Measurements from ENCODE around the gene PJA1. TPM values are rescaled to one million over a fixed set of nuclear protein-coding genes. Genes with fewer than 3 reads are reported as not detected.
A peak's percentile ranks its signal among the peaks of the same experiment; 100 is the strongest.

PJA1 gene
- total RNA-seq, 1 experiment from 2014 or later: 32.7 TPM

DNA sequence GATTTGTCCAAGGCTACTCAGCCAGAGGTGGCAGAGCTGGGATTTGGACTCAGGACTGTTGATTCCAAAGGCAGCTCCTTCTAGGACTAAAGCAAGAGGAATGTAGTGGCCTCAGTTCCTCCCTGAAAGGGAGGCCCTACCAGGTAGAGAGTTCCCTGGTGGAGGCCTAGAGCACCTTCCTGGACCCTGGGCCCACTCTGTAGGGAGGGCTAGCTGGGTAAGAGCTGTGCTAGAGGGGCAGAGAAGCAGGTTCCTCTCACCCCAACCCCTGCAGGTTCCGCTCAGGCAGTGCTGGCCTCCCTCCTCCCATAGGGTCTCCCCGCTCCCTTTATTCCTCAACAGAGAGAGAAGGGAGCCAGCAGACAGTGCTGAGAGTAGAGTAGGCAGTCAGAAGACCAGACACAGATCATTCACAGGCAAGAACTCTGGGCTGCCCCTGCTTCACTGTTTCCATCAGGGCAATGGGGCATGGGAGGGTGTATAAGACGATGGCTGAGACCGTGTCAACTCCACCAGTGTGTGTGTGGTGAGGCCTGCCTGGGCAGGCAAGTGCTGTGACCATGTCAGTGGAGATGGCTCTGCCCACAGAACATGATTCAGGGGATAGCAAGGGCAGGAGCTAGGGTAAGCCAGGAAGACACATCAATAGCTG, 12.4 kb upstream of the PJA1 start:
- DNase-seq (ENCODE audit: low read depth): no peak
- in situ Hi-C loops (cut with HindIII; ENCODE audit: low pct_unique_long_range_greater_than_20kb, low sequenced_read_pairs): no loop called here

DNA sequence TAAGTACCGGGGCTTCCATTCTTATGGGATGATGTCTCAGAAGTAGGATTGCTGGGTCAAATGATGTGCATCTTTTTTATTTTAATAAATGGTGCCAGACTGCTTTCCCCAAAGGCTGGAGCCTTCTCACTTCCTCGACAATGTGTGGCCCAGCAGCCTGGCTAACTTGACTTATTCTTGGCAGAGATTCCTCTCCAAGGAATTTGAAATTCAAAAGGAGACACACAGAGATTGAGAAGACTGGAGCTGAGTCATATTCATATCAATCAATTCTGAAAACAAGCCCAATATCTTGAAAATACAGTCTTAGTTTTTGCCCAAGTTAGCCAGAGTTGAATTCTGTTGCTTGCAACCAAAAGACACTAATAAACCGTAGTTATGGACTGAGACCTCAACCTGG, 10.8 kb upstream of the PJA1 start:
- no peak for DNase-seq (ENCODE audit: low read depth)
- in situ Hi-C loops (cut with HindIII; ENCODE audit: low pct_unique_long_range_greater_than_20kb, low sequenced_read_pairs): no loop called here

DNA sequence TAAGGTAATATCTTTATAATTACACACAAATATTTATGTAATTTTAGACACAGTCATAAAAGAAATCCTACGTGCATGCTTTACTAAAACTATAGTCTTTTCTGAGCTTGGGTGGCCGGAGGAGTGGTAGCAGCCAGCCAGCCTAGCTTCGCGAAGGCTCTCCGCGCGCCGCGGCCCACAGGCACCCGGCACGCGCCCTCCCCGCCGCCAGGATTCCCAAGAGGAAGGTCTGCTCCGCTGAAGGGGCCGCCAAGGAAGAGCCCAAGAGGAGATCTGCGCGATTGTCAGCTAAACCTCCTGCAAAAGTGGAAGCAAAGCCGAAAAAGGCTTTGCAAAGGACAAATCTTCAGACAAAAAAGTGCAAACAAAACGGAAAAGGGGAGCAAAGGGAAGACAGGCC, 8.7 kb upstream of the PJA1 start:
- in situ Hi-C loops (cut with HindIII; ENCODE audit: low pct_unique_long_range_greater_than_20kb, low sequenced_read_pairs): no loop called here
- no peak for DNase-seq (ENCODE audit: low read depth)

DNA sequence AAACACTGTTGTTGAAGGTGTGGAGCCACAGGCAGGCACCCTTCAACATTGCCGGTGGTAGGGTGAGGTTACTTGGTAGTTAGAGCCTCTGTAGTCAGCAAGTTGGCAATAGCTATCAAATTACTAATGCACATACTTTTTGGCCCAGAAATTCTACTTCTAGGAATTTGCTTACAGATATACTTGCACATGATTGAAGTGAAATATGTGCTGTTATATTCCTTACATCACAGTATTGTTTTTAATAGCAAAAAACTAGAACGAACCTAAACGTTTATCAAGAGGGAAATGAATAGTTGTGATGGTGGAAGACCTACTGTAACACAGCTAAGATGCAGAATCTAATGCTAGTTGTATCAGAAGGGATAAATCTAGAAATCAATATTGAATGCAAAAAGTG, 7.7 kb upstream of the PJA1 start:
- DNase-seq (ENCODE audit: low read depth): no peak
- in situ Hi-C loops (cut with HindIII; ENCODE audit: low pct_unique_long_range_greater_than_20kb, low sequenced_read_pairs): no loop called here

DNA sequence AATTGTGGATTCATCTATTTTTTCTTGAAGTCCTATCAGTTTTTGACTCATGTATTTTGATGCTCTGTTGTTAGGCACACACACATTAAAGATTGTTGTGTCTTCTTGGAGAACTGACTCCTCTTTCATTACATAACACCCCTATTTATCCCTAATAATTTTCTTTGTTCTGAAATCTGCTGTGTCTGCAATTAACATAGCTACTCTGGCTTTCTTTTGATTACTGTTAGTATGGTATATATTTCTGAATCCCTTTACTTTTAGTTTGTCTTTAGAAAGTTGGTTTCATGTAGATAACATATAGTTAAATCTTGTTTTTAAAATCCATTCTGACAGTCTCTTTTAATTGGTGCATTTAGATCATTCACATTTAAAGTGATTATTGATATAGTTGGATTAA, 5.1 kb upstream of the PJA1 start:
- no peak for DNase-seq (ENCODE audit: low read depth)
- in situ Hi-C loops (cut with HindIII; ENCODE audit: low pct_unique_long_range_greater_than_20kb, low sequenced_read_pairs): no loop called here

DNA sequence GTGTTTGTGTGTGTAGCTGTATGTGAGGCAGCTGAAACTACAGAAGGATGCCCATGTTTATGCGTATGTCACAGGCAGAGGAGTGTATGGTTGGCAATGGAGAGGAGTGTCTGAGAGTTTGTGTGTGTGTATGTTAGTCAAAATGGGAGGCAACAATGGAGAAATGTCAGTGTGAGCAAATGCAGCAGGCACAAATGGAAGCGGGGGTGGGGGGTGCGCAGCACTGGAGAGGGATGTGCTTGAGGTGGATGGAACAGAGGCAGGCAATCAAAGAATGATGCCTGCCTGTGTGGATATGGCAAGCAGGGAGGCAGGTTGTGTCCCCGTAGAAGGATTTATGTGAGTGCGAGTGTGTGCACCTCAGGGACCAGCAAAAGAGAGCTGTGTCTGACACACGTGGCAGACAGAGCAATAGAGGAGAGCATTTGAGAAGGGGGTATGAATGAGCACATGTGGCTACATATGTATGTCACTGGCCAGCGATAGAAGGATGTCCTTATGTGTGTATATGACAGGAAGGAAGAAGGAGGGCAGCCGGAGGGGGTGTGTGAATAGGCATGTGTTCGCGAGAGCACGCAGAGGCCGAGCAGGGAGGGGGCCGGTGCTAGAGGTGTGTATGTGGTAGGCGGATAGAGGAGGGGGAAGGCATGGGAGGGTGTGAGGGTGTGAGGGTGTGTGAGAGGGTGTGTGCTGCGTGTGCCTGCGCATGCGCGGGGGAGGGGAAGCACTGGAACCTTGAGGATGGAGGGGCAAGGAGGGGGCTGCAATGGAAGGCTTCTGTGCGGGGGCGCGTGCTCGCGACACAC, 1.1 kb downstream of the PJA1 start:
- in situ Hi-C loops (cut with HindIII; ENCODE audit: low pct_unique_long_range_greater_than_20kb, low sequenced_read_pairs): no loop called here

DNA sequence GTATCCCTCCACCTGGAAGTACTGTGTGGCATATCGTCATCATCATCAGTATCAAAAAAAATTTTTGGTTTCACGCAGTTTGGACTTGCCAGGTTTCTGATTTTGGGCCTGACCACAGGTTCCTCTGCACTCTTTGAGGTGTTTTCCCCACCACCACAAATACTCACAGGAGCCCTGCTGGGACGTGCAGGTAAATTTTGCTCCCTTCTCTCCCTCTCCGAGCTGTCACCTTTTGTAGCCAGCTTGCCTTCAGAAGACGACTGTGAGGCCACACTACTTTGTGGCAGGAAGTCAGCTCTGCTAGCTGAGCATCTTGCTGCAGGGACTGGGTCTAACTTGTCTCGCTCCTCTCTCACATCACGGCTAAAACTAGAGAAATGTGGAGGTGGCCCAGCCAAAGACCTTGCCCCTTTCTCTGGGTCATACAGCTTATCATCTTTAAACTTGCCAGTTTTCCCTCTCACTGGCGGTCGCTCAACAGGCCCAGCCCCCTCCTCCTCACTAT, 2.8 kb downstream of the PJA1 start:
- in situ Hi-C loops (cut with HindIII; ENCODE audit: low pct_unique_long_range_greater_than_20kb, low sequenced_read_pairs): no loop called here

More for the DNA sequence above, 1.1 kb downstream of the PJA1 start:
- no peak for DNase-seq (ENCODE audit: low read depth)

DNA sequence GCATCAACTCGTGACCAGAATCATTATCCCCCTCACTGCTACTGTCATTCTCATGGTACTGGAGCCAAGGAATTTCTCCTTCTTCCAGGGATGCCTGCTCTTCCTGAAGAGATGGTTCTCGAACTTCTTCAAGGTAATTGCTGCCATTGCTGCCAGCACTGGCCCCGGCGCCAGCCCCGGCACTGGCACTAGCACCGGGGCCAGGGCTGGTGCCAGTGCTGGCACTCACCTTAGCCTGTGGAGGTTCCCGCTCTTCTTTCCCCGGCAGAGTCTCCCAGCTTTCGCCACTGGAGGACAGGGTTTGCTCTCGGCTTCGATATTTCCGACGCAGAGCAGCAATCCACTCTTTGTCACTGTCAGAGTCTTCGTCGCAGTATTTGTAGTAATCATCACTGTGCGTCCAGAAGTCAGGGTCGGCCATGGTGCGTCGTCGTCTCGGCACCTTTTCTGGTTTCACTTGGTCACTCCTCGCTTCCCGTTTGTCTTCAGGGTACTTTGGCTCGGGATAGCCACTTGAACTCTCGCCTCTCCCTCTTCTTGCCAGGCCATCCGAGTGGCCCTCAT, 3.4 kb downstream of the PJA1 start:
- in situ Hi-C loops (cut with HindIII; ENCODE audit: low pct_unique_long_range_greater_than_20kb, low sequenced_read_pairs): no loop called here
- DNase-seq (ENCODE audit: low read depth): no peak

More for the DNA sequence above, 2.8 kb downstream of the PJA1 start:
- no peak for DNase-seq (ENCODE audit: low read depth)

DNA sequence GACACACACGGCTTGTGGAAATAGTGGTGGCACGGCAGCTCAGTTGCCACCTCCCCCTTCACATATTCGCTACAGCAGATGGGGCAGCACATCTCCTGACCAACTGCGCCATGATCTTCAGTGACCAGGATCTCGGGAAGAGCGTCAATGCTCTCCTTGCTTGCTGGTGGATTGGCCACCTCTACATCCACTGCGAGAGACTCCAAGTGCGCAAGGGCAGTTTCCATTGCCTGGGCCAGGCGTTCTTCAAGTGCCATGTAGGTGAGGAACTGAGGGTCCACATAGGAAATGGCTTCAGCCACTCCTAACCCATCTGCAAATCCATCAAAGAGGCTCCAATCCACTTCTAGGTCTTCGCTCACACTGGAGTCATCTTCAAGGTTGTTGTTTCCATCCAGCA, 3.9 kb downstream of the PJA1 start:
- in situ Hi-C loops (cut with HindIII; ENCODE audit: low pct_unique_long_range_greater_than_20kb, low sequenced_read_pairs): no loop called here
- DNase-seq (ENCODE audit: low read depth): no peak

DNA sequence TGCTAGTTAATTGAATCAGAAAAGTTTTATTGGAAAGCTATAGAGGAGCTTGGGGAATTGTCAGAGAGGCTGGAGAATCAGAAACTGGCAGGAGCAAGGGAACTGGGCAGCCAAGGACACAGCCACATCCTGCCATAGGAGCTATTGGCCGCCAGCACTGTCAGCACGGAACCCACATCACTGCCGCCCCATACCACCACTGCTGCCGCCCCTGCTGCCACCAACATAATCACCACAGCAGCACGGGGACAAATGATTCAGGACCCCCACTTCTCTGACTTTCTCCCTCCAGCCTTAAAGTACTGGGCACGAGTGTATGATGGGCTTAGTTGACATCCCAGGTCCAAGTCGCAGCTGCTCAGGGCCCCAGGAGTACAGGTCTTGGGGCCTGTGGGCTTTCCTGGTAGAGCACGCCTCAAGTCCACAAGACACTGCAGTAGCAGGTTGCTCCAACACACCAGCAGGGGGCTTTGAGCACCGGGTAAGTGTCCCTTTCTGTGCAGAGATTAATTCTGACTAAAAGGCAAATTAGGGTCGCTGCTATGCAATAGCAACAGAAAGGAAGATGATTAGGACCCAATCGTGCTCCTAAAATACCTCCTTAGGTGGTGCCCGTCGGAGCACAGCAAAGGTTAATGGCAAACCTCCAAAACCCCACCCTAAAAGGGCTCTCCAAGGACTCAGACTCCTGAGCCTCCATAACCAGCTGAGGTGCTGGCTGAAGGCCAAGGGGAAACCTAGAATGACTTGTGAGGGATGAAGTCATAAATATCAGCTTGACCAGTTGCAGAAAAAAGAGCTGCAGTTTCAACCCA, 6.9 kb downstream of the PJA1 start:
- in situ Hi-C loops (cut with HindIII; ENCODE audit: low pct_unique_long_range_greater_than_20kb, low sequenced_read_pairs): no loop called here
- peak; percentile 58 for DNase-seq (ENCODE audit: low read depth)

DNA sequence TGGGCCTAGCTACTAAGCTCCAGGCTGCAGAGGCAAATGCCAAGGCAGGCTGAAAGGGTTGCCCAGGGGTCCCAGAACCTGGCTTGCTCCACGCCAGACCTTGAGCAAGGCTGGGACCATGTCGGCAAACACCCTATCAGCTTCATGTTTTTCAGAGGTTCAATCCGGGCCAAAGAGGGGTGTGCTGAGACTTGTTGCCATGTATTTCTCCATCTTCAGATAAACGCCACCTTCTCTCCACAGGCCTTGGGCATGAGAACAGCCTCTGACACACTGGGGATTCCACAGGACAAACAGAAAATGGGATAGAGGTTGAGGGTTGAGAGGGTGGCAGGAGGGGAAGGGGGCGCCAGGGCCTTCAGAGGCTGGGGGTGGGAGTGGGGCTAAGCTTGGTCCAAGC, 8.6 kb downstream of the PJA1 start:
- no peak for DNase-seq (ENCODE audit: low read depth)
- in situ Hi-C loops (cut with HindIII; ENCODE audit: low pct_unique_long_range_greater_than_20kb, low sequenced_read_pairs): no loop called here

DNA sequence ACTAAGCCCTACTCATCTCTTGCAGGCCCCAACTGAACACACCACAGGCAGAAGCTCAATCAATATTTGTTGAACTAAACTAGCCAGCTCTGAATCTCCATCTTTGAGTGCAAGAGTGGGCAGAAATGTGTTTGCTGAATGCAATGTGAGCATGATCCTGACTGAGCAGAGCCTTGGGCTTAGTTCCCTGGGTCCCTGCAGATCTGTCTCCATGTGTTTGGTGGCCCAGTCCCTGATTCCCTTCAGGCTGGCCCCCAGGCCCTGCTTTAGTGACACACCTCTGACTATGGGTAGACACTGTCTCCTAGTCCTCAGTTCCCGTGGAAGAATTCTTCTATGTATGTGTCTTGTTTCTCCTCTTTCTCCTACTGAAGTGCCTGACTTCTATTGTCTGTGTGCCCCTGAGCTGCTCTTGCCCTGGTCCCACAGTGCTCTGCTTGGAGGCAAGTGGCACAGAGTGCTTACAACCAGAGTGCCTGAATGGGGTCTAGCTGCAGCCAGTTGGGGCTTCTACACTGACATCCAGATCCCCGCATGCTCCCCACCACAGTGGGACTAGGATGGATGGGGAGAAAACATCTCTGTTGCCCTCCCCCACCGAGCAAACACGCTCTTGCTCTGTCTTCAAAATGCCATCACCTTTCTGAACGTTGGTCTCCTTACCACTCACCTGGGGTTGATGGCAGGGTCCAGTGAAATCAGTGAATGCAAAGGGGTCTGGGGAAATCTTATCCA, 9.3 kb downstream of the PJA1 start:
- DNase-seq (ENCODE audit: low read depth): no peak
- in situ Hi-C loops (cut with HindIII; ENCODE audit: low pct_unique_long_range_greater_than_20kb, low sequenced_read_pairs): no loop called here

DNA sequence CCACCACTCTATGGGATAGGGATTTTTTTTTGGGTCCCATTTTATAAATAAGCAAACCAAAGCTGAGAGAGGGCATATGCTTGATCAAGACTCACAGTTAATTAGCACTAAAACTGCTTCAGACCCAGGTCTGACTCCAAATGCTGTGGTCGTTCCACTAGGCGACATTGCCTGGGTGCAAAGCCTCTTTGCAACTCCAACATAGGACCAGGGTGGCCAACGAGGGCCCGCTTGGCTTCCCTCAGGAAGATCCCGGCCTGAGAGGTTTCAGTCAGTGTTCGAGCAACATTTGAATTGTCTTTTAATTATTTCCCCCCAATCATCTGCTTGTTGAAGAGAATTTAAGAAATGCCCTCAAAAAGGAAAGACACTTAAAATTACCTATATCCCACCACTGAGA, 11.2 kb downstream of the PJA1 start:
- in situ Hi-C loops (cut with HindIII; ENCODE audit: low pct_unique_long_range_greater_than_20kb, low sequenced_read_pairs): no loop called here

DNA sequence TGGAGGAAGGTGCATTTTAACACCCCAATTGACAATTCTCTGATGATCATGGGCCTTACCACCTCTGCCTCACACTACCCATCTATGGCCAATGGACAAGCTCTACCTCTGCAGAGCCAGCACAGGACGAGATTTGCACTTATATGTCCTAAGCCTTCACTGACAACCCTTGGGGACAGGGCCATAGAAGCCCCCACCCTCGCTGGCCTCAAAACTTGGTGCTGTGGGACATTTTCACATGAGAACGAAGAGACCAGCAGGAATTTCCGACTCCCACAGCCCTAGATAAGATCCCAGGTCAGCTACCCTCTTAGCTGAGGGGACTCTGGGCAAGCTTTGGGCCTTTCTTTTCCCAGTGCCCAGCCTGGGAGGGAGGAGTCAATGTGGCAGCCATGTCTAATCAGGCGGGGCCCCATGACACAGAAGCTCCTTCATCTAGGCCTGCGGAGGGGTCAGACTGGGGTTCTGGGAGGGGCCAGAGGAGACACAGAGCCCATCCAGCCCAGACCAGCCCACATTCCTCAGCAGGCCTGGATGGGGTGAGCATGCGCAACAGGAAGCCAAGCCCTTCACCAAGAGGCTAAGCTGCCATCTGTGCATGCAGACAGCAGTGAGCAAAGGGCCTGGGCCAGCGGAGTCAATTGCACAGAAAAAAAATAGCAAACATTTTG, 12.1 kb downstream of the PJA1 start:
- DNase-seq (ENCODE audit: low read depth): no peak
- in situ Hi-C loops (cut with HindIII; ENCODE audit: low pct_unique_long_range_greater_than_20kb, low sequenced_read_pairs): no loop called here

More for the DNA sequence above, 11.2 kb downstream of the PJA1 start:
- DNase-seq (ENCODE audit: low read depth): no peak

DNA sequence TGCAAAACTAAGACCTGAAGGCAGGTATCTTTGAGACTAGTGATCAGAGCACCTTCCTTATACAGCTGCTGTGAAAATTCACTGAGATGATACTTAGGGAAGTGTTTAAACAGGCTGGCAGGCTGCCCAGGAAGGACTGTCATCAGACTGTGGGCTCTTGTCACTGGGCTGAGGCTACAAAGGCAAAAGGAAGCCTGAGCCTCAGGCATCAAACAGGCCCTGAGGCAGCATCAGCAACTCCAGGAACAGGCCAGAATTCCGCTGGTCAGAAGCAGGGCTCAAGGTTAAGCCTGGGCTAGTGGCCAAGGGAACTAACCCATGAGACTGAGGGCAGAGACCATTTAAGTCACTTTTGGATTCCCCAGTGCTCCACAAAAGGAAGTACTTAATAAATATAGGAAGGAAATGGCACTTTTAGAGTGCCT, 12.8 kb downstream of the PJA1 start:
- in situ Hi-C loops (cut with HindIII; ENCODE audit: low pct_unique_long_range_greater_than_20kb, low sequenced_read_pairs): no loop called here
- DNase-seq (ENCODE audit: low read depth): no peak

DNA sequence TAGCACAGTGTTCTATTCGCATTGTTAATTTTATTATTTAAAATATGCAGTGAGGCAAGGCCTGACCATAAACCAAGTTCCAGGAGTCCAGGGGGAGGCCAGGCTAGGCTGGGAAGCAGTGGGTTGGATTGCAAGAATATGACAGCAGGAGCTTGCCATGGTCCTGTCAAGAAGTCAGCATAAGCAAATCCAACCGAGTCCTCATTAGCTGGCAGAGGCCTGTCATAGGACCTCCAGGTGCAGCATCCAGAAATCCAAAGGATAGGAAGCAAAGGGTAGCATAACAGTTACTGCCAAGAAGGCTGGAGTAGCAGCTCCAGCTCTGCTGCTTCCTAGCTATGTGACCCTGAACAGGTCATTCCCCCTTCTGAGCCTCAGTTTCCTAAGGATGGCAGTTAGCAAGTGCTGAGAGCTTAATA, 13.4 kb downstream of the PJA1 start:
- DNase-seq (ENCODE audit: low read depth): no peak
- in situ Hi-C loops (cut with HindIII; ENCODE audit: low pct_unique_long_range_greater_than_20kb, low sequenced_read_pairs): no loop called here

DNA sequence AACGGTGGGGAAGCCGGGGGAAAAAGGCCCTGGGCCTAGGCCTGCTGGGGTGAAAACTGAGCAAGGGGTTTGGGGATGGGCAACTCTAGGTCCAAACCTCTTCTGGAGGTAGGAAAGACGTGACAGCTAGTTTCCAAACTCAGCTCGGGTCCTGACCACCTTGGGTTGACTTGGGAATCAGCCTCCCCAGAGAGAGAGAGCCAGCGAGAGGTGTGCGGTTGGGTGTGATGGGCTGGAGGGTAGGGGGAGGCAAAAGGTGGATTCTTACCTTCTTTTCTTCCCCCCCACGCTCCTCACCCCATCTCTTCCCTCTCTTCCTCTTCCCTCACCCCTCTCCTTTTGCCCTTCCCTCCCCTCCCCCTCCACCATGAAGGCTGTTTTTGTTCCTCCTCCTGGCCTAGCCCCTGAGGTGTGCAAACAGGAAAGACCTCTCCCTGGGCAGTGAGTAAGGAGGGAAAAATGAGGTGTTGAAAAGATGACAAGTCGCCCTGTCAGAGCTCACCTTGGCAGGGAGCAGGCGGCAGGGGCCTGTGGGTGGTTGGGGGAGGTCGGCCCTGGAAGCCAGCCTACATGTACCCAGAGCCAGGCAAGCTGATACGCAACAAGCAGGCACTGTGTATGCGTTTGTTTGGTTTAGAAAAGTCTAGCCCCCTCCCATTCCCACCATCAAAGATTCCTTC, 14.8 kb downstream of the PJA1 start:
- DNase-seq (ENCODE audit: low read depth): no peak

More for the DNA sequence above, 14.8 kb downstream of the PJA1 start:
- in situ Hi-C loops (cut with HindIII; ENCODE audit: low pct_unique_long_range_greater_than_20kb, low sequenced_read_pairs): no loop called here

Measured in Caki2 (cell line).